Naive thymus-derived CD8-positive, alpha-beta T cell (primary cell): ENCODE measurements around the gene SHISAL1. TPM values are rescaled to one million over a fixed set of nuclear protein-coding genes. Genes with fewer than 3 reads are reported as not detected.

Experiments
- ATAC-seq, 2 donors: fragments of 150-1000 bp; cut with Tn5 transposase in 1 of 2; sonication (Bioruptor Pico), chemical (Tn5 transposase) in 1 of 2; 1 replicate in 1 of 2; 2 replicates in 1 of 2; pipeline ENCODE4 v1.10.0; 2021; ENCODE audit warnings: mild to moderate bottlenecking in 2 of 2, moderate library complexity in 2 of 2
- POLR2A ChIA-PET: fragments of 350-600 bp; sonication (Branson Sonifier 250); formaldehyde crosslinking; loops from one replicate; lab custom pipeline; 2021; ENCODE audit warnings: antibody characterized with exemption; lab: Charles Lee
- DNase-seq, 10 donors: peaks; one replicate each; pipeline versions ENCODE4 v3.0.0 to v3.0.0-alpha.2; 2020 to 2022
- H3K27ac Mint-ChIP-seq, 10 donors: one replicate each; pipeline ENCODE4 v1.8.0; 2020 to 2022; ENCODE audit warnings: mild to moderate bottlenecking in 10 of 10, mixed read lengths in 10 of 10, moderate library complexity in 4 of 10, inconsistent platforms in 1 of 10
- H3K27me3 Mint-ChIP-seq, 5 donors: one replicate each; pipeline ENCODE4 v1.8.0; 2021 to 2022; ENCODE audit warnings: mixed read lengths in 5 of 5
- H3K36me3 Mint-ChIP-seq, 3 donors: one replicate each; pipeline ENCODE4 v1.8.0; 2020 to 2022; ENCODE audit warnings: mixed read lengths in 3 of 3, mild to moderate bottlenecking in 2 of 3, inconsistent platforms in 1 of 3
- H3K4me1 Mint-ChIP-seq, 4 donors: one replicate each; pipeline ENCODE4 v1.8.0; 2021 to 2022; ENCODE audit warnings: mixed read lengths in 4 of 4
- H3K4me3 Mint-ChIP-seq, 10 donors: one replicate each; pipeline ENCODE4 v1.8.0; 2020 to 2022; ENCODE audit warnings: mild to moderate bottlenecking in 10 of 10, mixed read lengths in 10 of 10, moderate library complexity in 6 of 10, inconsistent platforms in 1 of 10
- H3K9me3 Mint-ChIP-seq, 9 donors: one replicate each; pipeline ENCODE4 v1.8.0; 2020 to 2022; ENCODE audit warnings: mixed read lengths in 9 of 9, mild to moderate bottlenecking in 3 of 9, inconsistent platforms in 1 of 9, moderate library complexity in 1 of 9
- polyA plus RNA-seq, 3 donors: library from polyadenylated mRNA; unstranded; fragments of 300-500 nt; fragmentation: Illumina TruSeq; gene quantifications; one replicate each; pipeline ENCODE4 v1.2.3, GENCODE V29; 2021
- total RNA-seq, 8 experiments: library from RNA in 2 of 8; stranded (reverse) in 2 of 8; gene quantifications; one replicate each; pipeline ENCODE4 v1.2.3 and lab custom pipeline; 2021 to 2026

SHISAL1 gene
- total and polyA plus RNA-seq, 5 experiments from 2014 or later = not detected

- Mint-ChIP-seq H3K27me3 (peaks cover 0 to 15% (median 8%) of the 10 kb centered on the region in 5 donors), H3K27ac (no peak overlapping the region), H3K9me3 (peaks cover 0 to 7% (median 0%) of the 10 kb centered on the region in 9 donors), H3K4me1 (peaks cover 6 to 12% (median 8%) of the 10 kb centered on the region in 4 donors), H3K4me3 (no peak overlapping the region), H3K36me3 (peaks cover 0 to 5% (median 0%) of the 10 kb centered on the region in 3 donors)
- DNase-seq = peak in 1 of 10 donors; percentile 2
- POLR2A ChIA-PET = no interaction called here
- no peak for ATAC-seq
Observed at GRCh38 chr22:44256556-44257485, 55.9 kb downstream of the SHISAL1 start.

- Mint-ChIP-seq H3K4me1 (peaks cover 6 to 12% (median 7%) of the 10 kb centered on the region in 4 donors), H3K4me3 (no peak overlapping the region), H3K36me3 (peaks cover 0 to 10% (median 0%) of the 10 kb centered on the region in 3 donors), H3K9me3 (peaks cover 0 to 8% (median 0%) of the 10 kb centered on the region in 9 donors), H3K27ac (no peak overlapping the region), H3K27me3 (peaks cover 0 to 15% (median 8%) of the 10 kb centered on the region in 5 donors)
- peak in 1 of 10 donors; percentile 2 for DNase-seq
- ATAC-seq = no peak
- POLR2A ChIA-PET = no interaction called here
Observed at GRCh38 chr22:44256085-44256484, 56.7 kb downstream of the SHISAL1 start.

DNA sequence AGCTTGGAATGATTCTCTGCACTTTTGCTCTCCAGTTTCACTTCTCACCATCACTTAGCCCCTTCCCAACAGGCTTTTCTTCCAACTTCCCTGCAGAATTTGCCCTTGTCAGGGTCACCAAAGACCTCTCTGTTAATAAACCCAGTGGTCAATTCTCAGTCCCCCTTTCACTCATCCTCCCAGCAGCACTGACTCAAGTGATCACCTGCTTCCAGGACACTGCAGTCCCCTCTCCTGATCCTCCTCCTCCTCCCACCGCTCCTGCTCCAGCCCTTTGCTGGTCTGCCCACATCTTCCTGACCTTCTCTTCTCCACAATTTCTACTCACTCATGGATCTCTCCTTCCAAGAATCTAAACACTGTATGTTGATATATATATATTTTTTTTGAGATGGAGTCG, 57.9 kb downstream of the SHISAL1 start:
- DNase-seq (no peak), ATAC-seq (no peak)
- no peak overlapping the region for H3K27ac Mint-ChIP-seq
- peaks cover 3 to 15% (median 8%) of the 10 kb centered on the region in 5 donors for H3K27me3 Mint-ChIP-seq
- peaks cover 2 to 10% (median 4%) of the 10 kb centered on the region in 4 donors for H3K4me1 Mint-ChIP-seq
- POLR2A ChIA-PET = no interaction called here
- peaks cover 0 to 23% (median 7%) of the 10 kb centered on the region in 3 donors for H3K36me3 Mint-ChIP-seq
- no peak overlapping the region for H3K4me3 Mint-ChIP-seq
- peaks cover 0 to 17% (median 6%) of the 10 kb centered on the region in 9 donors for H3K9me3 Mint-ChIP-seq

GRCh38 chr22:44249376-44250147, 63.2 kb downstream of the SHISAL1 start:
- no peak for ATAC-seq
- DNase-seq = no peak
- no peak overlapping the region for H3K4me3 Mint-ChIP-seq
- no peak overlapping the region for H3K27ac Mint-ChIP-seq
- H3K9me3 Mint-ChIP-seq = peaks cover 0 to 24% (median 10%) of the 10 kb centered on the region in 9 donors
- peaks cover 0 to 27% (median 13%) of the 10 kb centered on the region in 3 donors for H3K36me3 Mint-ChIP-seq
- POLR2A ChIA-PET = no interaction called here
- H3K4me1 Mint-ChIP-seq = no peaks in the 10 kb centered on the region
- peaks cover 2 to 16% (median 15%) of the 10 kb centered on the region in 5 donors for H3K27me3 Mint-ChIP-seq

- DNase-seq = no peak
- Mint-ChIP-seq H3K4me3 (no peak overlapping the region), H3K36me3 (peaks cover 0 to 27% (median 13%) of the 10 kb centered on the region in 3 donors), H3K4me1 (no peaks in the 10 kb centered on the region), H3K27ac (peak overlapping the region in 1 of 10 donors; percentile 27), H3K9me3 (peaks cover 0 to 24% (median 10%) of the 10 kb centered on the region in 9 donors), H3K27me3 (peaks cover 2 to 23% (median 18%) of the 10 kb centered on the region in 5 donors)
- POLR2A ChIA-PET = no interaction called here
- no peak for ATAC-seq
Observed at GRCh38 chr22:44248926-44249325, 63.8 kb downstream of the SHISAL1 start.

- Mint-ChIP-seq H3K27me3 (peaks cover 4 to 26% (median 20%) of the 10 kb centered on the region in 5 donors), H3K4me3 (no peak overlapping the region), H3K27ac (peak overlapping the region in 1 of 10 donors; percentile 2), H3K9me3 (peaks cover 0 to 24% (median 10%) of the 10 kb centered on the region in 9 donors), H3K36me3 (peaks cover 0 to 27% (median 13%) of the 10 kb centered on the region in 3 donors), H3K4me1 (no peaks in the 10 kb centered on the region)
- DNase-seq (no peak), ATAC-seq (no peak)
- POLR2A ChIA-PET = no interaction called here
Observed at GRCh38 chr22:44247923-44248892, 64.5 kb downstream of the SHISAL1 start.

- Mint-ChIP-seq H3K4me1 (no peaks in the 10 kb centered on the region), H3K27ac (no peak overlapping the region), H3K9me3 (peaks cover 0 to 24% (median 10%) of the 10 kb centered on the region in 9 donors), H3K27me3 (peaks cover 4 to 27% (median 21%) of the 10 kb centered on the region in 5 donors), H3K4me3 (no peak overlapping the region), H3K36me3 (peaks cover 0 to 27% (median 13%) of the 10 kb centered on the region in 3 donors)
- POLR2A ChIA-PET = no interaction called here
- ATAC-seq (no peak), DNase-seq (no peak)
Observed at GRCh38 chr22:44247346-44247745, 65.4 kb downstream of the SHISAL1 start.

- DNase-seq (no peak), ATAC-seq (no peak)
- no peak overlapping the region for H3K4me3 Mint-ChIP-seq
- POLR2A ChIA-PET = interaction anchor here (0.6 kb wide), 1 partner anchor 15 kb away, joined by 3 read pairs; no protein-coding TSS in a partner anchor
- H3K36me3 Mint-ChIP-seq = peaks cover 0 to 21% (median 13%) of the 10 kb centered on the region in 3 donors
- peaks cover 6 to 29% (median 25%) of the 10 kb centered on the region in 5 donors for H3K27me3 Mint-ChIP-seq
- H3K4me1 Mint-ChIP-seq = no peaks in the 10 kb centered on the region
- peaks cover 0 to 24% (median 10%) of the 10 kb centered on the region in 9 donors for H3K9me3 Mint-ChIP-seq
- no peak overlapping the region for H3K27ac Mint-ChIP-seq
Observed at GRCh38 chr22:44246615-44247326, 66.0 kb downstream of the SHISAL1 start.

DNA sequence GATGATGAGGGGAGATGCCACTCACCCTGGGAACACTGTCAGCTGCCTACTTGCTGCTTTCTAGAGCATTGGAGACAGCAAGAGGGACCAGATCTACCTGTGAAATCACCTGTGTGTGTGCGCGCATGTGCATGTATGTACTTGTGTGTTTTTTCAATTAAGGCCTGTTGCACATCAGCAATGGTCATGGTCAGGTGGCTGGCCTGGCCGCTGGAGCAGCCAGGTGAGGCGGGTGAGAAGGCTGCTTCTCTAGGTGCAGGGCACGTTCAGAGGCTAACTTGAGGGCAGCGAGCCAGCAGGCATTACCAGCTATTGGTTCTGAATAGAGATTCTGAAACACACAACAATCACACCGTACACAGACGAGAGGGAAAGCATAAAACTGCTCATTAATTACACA, 66.9 kb downstream of the SHISAL1 start:
- peaks cover 7 to 30% (median 25%) of the 10 kb centered on the region in 5 donors for H3K27me3 Mint-ChIP-seq
- POLR2A ChIA-PET = interaction anchor here (0.6 kb wide), 2 partner anchors 14 to 534 kb away, joined by 3 read pairs; no protein-coding TSS in a partner anchor
- no peak for ATAC-seq
- H3K27ac Mint-ChIP-seq = no peak overlapping the region
- H3K4me3 Mint-ChIP-seq = no peak overlapping the region
- DNase-seq = no peak
- peaks cover 0 to 15% (median 13%) of the 10 kb centered on the region in 3 donors for H3K36me3 Mint-ChIP-seq
- H3K4me1 Mint-ChIP-seq = no peaks in the 10 kb centered on the region
- H3K9me3 Mint-ChIP-seq = peaks cover 0 to 21% (median 10%) of the 10 kb centered on the region in 9 donors

- ATAC-seq = no peak
- H3K27ac Mint-ChIP-seq = no peak overlapping the region
- H3K4me3 Mint-ChIP-seq = no peak overlapping the region
- H3K9me3 Mint-ChIP-seq = peaks cover 0 to 17% (median 10%) of the 10 kb centered on the region in 9 donors
- DNase-seq = no peak
- POLR2A ChIA-PET = interaction anchor here (0.6 kb wide), 1 partner anchor 534 kb away, joined by 3 read pairs; no protein-coding TSS in a partner anchor
- peaks cover 7 to 30% (median 25%) of the 10 kb centered on the region in 5 donors for H3K27me3 Mint-ChIP-seq
- no peaks in the 10 kb centered on the region for H3K4me1 Mint-ChIP-seq
- H3K36me3 Mint-ChIP-seq = peaks cover 0 to 12% (median 10%) of the 10 kb centered on the region in 3 donors
Observed at GRCh38 chr22:44245438-44245837, 67.3 kb downstream of the SHISAL1 start.

- Mint-ChIP-seq H3K27me3 (peaks cover 7 to 30% (median 25%) of the 10 kb centered on the region in 5 donors), H3K4me3 (no peak overlapping the region), H3K27ac (no peak overlapping the region), H3K9me3 (peaks cover 0 to 6% (median 0%) of the 10 kb centered on the region in 9 donors), H3K4me1 (no peaks in the 10 kb centered on the region), H3K36me3 (peaks cover 0 to 2% (median 0%) of the 10 kb centered on the region in 3 donors)
- no peak for DNase-seq
- ATAC-seq = no peak
- POLR2A ChIA-PET = no interaction called here
Observed at GRCh38 chr22:44244265-44244822, 68.4 kb downstream of the SHISAL1 start.
